ENCODE results near the gene ABCA13.

DNA sequence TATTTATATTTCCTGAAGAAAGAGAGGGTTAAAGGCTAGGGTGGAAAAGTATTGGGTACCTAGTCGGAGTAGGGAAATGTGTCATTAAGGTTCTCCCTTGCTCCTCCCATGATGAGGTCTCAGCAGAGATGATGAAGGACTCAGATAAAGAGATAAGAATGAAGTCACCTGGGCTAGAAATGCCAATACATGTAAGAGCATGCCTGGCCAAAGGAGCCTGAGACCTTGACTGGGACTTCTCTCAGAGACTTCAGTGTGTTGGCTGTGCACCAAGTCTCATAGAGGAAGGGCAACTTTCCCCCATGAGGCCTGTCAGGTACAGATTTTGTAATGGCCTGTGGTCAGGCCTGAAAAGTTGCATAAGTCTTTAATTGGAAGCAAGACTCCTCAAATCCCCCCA, 392.1 kb downstream of the ABCA13 start:
- TF ChIP-seq POLR2AphosphoS5 (IDR thresholded peaks at IDR 0.05) (no peak), EP300 (IDR thresholded peaks at IDR 0.05) (no peak)

All from gastroesophageal sphincter (tissue), 2 donors.